ENCODE data around the gene SH3GL2.

GRCh38 chr9:17555362-17556054, 23.4 kb upstream of the SH3GL2 start:
- no peak for TF ChIP-seq MAX (IDR thresholded peaks at IDR 0.05)
- TF ChIP-seq CEBPB (IDR thresholded peaks at IDR 0.05): no peak
- no peak for TF ChIP-seq RAD21 (IDR thresholded peaks at IDR 0.05; ENCODE audit: low read depth)
- no peak for TF ChIP-seq EP300 (IDR thresholded peaks at IDR 0.05; ENCODE audit: borderline replicate concordance)
- TF ChIP-seq FOXM1 (IDR thresholded peaks at IDR 0.05; ENCODE audit: borderline replicate concordance, low read depth): no peak
- no peak for TF ChIP-seq EGR1 (IDR thresholded peaks at IDR 0.05)
- TF ChIP-seq REST (IDR thresholded peaks at IDR 0.05; ENCODE audit: low read depth): no peak
- TF ChIP-seq NFIC (IDR thresholded peaks at IDR 0.05): no peak
- TF ChIP-seq TAF1 (IDR thresholded peaks at IDR 0.05; ENCODE audit: low read depth): no peak
- TF ChIP-seq YY1 (IDR thresholded peaks at IDR 0.05; ENCODE audit: low read depth): no peak
- no peak for TF ChIP-seq CREB1 (IDR thresholded peaks at IDR 0.05; ENCODE audit: low read depth)
- no peak for TF ChIP-seq TCF12 (IDR thresholded peaks at IDR 0.05; ENCODE audit: low read depth)
- no peak for TF ChIP-seq ZBTB7A (IDR thresholded peaks at IDR 0.05; ENCODE audit: low read depth)
- TF ChIP-seq USF1 (IDR thresholded peaks at IDR 0.05): no peak
